ENCODE results near the gene AATF. TPM values are rescaled to one million over a fixed set of nuclear protein-coding genes. Genes with fewer than 3 reads are reported as not detected.

The AATF gene
- total and polyA plus RNA-seq, 10 donors = 28.7 to 59.0 (median 35.2) TPM

DNA sequence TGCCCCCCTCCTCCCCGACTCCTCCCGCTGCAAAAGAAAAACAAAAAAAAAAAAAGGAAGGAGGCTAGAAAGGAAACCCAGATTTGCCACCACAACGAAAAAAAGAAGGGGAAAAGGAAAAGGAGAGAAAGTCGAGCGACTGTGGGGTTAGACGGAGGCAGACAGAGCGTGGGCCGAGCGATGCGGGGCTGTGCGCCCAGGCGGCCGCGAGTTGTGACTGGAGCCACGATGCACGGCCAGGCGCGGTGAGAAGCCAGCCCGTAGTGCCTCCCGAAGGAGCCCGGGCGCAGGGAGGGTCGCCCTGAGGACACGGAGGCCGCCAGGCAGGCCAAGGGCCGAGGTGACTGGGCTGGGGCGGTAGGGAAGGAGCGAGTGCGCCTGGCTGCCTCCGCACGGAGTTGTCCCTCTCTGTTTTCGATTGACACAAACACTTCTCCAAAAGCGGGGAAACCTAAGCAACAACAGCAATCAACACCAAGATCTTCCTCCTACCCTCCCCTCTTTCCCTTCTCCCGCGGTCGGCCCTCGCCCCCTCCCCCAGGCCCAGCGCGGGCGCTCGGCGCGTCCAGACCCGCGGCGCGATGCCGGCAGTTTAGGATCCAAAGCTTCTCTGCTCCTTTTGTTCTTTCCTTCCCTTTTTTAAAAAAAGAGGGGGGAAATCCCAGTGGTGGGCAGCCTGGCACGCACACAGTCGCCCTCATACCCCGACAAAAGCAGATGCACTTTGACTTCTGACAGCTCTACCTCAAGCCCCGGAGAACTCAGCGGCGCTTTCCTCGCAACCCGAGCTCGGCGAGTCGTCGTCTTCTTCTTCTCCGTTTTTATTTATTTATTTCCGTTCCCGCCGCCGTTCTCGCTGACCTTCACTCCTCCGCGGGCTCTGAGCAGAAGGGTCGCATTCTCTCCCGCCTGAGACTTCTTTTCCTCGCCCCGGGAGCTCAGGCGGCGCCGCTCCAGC is 11.5 kb upstream of the AATF start, which contains the start of gene LHX1:
Gene LHX1 (plus strand): TSS at position 475 of the 958 bp plus-strand sequence. CDS start 723 bp downstream, outside the sequence.
- Histone ChIP-seq H3K27me3 (replicated peaks in 1 of 7) (peaks cover 57 to 100% (median 100%) of the 10 kb centered on the region in 7 donors), H3K4me1 (peaks cover 57 to 98% (median 80%) of the 10 kb centered on the region in 6 donors), H3K9me3 (peaks cover 0 to 4% (median 0%) of the 10 kb centered on the region in 8 donors), H3K4me3 (peak within 1 kb of the TSS in 7 of 8 donors; percentile 13 to 57 (median 23)), H3K36me3 (no peaks in the 10 kb centered on the region), H3K27ac (no peak within 1 kb of the TSS)
- DNase-seq = no peak
- peak in 2 of 3 donors; percentile 40 to 69 for TF ChIP-seq POLR2AphosphoS5 (IDR thresholded peaks at IDR 0.05)
- TF ChIP-seq, protein P1, sequence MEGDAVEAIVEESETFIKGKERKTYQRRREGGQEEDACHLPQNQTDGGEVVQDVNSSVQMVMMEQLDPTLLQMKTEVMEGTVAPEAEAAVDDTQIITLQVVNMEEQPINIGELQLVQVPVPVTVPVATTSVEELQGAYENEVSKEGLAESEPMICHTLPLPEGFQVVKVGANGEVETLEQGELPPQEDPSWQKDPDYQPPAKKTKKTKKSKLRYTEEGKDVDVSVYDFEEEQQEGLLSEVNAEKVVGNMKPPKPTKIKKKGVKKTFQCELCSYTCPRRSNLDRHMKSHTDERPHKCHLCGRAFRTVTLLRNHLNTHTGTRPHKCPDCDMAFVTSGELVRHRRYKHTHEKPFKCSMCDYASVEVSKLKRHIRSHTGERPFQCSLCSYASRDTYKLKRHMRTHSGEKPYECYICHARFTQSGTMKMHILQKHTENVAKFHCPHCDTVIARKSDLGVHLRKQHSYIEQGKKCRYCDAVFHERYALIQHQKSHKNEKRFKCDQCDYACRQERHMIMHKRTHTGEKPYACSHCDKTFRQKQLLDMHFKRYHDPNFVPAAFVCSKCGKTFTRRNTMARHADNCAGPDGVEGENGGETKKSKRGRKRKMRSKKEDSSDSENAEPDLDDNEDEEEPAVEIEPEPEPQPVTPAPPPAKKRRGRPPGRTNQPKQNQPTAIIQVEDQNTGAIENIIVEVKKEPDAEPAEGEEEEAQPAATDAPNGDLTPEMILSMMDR (IDR thresholded peaks at IDR 0.05 in 8 of 11, conservative IDR thresholded peaks at IDR 0.05 in 3 of 11) = no peak
- TF ChIP-seq POLR2A (IDR thresholded peaks at IDR 0.05) = no peak
- 2 to 3% (median 3%) methylated on average over 65 to 75 of the region's 75 CpGs for WGBS, 5 donors
- intact Hi-C loops (cut with DNase I; ENCODE audit: low total_unique reads) = no loop called here

DNA sequence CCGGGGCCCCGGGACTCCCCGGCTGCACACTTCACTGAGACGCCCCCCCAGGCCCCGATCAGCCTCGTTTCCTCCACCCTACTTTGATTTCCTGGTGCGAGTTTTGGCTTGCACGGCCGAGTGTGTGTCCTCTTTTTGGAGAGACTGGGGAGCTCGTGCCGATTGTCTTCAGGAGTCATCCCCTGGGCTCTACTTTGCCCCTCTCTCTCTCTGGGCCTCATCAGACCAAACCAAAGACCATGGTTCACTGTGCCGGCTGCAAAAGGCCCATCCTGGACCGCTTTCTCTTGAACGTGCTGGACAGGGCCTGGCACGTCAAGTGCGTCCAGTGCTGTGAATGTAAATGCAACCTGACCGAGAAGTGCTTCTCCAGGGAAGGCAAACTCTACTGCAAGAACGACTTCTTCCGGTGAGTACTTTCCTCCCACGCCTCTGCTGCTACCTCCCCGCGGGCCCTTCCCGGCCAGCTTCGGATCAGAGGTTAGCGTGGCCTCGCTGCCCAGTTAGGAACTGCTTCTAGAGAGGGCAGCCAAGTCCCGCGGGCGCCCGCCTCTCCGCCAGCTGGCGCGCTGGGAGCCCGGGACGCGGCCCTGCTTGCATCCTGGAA is 10.7 kb upstream of the AATF start:
- no peak for DNase-seq
- intact Hi-C loops (cut with DNase I; ENCODE audit: low total_unique reads) = no loop called here

DNA sequence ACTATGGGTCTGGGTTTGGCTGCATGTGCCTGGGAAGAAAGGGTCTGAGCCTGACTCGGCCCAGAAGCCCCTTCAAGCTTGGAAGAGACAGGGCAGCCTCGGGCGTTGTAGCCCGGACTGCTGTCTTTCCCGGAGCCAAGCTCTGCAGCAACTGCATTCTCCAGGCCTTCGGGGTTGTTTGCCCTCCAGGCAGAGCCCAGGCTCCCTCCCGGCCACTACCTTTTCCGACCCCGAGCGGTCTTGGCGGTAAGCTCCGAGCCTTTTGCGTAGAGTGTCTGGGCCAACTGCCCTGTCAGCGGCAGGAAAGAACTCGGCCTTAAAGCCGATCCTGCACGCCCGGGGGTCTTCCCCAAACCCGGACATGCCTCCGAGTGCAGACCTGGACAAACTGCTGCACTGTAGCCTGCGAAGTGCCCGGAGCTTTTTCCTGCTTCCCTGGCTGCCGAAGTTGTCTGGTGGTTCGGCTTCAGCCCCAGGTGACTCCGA is 10.1 kb upstream of the AATF start:
- no peak for TF ChIP-seq POLR2A (IDR thresholded peaks at IDR 0.05)
- TF ChIP-seq, protein P1 (IDR thresholded peaks at IDR 0.05 in 8 of 11, conservative IDR thresholded peaks at IDR 0.05 in 3 of 11) = no peak
- DNase-seq = no peak
- Histone ChIP-seq H3K4me3 (peak overlapping the region in 1 of 8 donors; percentile 57), H3K36me3 (no peaks in the 10 kb centered on the region), H3K27me3 (replicated peaks in 1 of 7) (peaks cover 67 to 100% (median 100%) of the 10 kb centered on the region in 7 donors), H3K4me1 (peaks cover 54 to 98% (median 79%) of the 10 kb centered on the region in 6 donors), H3K9me3 (peaks cover 0 to 4% (median 0%) of the 10 kb centered on the region in 8 donors), H3K27ac (no peak overlapping the region)
- 2 to 8% (median 4%) methylated on average over 18 to 25 of the region's 25 CpGs for WGBS, 5 donors
- intact Hi-C loops (cut with DNase I; ENCODE audit: low total_unique reads) = no loop called here

More for the DNA sequence above, 10.7 kb upstream of the AATF start:
- Histone ChIP-seq H3K4me1 (peaks cover 57 to 98% (median 80%) of the 10 kb centered on the region in 6 donors), H3K36me3 (no peaks in the 10 kb centered on the region), H3K9me3 (peaks cover 0 to 4% (median 0%) of the 10 kb centered on the region in 8 donors), H3K4me3 (peak overlapping the region in 5 of 8 donors; percentile 16 to 57 (median 25)), H3K27ac (no peak overlapping the region), H3K27me3 (replicated peaks in 1 of 7) (peaks cover 63 to 100% (median 100%) of the 10 kb centered on the region in 7 donors)
- TF ChIP-seq, protein P1 (IDR thresholded peaks at IDR 0.05 in 8 of 11, conservative IDR thresholded peaks at IDR 0.05 in 3 of 11) = no peak
- TF ChIP-seq POLR2AphosphoS5 (IDR thresholded peaks at IDR 0.05) (no peak), POLR2A (IDR thresholded peaks at IDR 0.05) (no peak)
- WGBS, 5 donors = 3 to 7% (median 3%) methylated on average over 33 to 36 of the region's 36 CpGs
